ENCODE results near the gene HPF1.
"Not testable (repeated sequence)": the region's sequence is repeated elsewhere in the genome, so short reads cannot be mapped to it uniquely, and the experiment has no call there.

Gene HPF1

GRCh38 chr4:169757575-169758184, at the start of gene HPF1:
Gene HPF1 (minus strand): TSS chr4:169757944. CDS start chr4:169757877, 67 bp downstream.
- peak; percentile 94 for DNase-seq (ENCODE audit: low spot score)

DNA sequence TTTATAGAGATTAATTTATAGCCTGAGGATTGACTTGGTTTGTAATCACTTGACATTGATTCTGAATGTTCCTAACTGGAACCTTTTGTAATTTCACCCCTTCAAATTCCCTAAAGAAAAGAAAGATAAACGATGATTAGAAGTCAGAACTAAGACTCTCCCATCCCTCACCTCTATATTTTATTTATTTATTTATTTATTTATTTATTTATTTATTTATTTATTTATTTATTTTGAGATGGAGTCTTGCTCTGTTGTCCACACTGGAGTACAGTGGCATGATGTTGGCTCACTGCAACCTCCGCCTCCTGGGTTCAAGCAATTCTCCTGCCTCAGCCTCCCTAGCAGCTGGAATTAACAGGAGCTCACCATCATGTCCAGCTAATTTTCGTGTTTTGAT, 49.0 kb upstream of the HPF1 start:
- not testable (repeated sequence) for DNase-seq (ENCODE audit: low spot score)

DNA sequence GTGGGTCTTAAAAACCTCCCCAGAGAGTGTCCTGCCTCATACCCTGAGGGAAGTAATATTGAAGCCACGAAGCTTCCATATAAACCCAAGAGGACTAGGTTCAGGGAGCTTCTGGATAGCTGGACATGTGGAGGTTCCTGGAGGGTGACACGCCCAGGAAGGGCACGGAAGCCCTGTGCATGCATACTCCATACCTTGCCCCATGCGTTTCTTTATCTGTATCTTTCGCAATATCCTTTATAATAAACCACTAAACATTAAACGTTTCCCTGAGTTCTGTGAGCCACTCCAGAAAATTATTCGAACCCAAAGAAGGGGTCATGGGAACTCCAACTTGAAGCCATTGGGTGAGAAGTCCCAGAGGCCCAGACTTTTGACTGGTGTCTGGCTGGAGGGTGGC, 45.7 kb upstream of the HPF1 start:
- DNase-seq (ENCODE audit: low spot score): no peak

GRCh38 chr4:169802873-169803272, 45.1 kb upstream of the HPF1 start:
- no peak for DNase-seq (ENCODE audit: low spot score)

GRCh38 chr4:169800541-169800940, 42.8 kb upstream of the HPF1 start:
- no peak for DNase-seq (ENCODE audit: low spot score)

GRCh38 chr4:169799260-169799659, 41.5 kb upstream of the HPF1 start:
- no peak for DNase-seq (ENCODE audit: low spot score)

DNA sequence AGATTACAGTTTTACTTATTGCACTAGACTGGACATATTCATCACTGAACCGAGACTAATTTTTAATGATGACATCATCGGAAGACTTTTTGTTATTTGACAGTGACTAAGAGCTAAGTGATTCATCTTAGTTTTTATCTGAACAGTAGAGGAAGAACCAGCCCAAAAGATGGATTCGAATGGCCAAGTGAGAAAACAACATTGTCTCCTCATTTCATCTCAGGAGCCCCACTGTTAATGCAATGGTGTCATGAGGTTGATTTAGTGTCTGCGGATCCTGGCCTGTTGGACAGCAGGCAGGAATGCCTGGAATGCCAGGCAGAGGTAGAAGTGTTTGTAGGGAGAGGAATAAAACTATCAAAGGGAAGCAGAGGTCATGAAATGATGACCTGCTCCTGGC, 37.8 kb upstream of the HPF1 start:
- DNase-seq (ENCODE audit: low spot score): no peak

DNA sequence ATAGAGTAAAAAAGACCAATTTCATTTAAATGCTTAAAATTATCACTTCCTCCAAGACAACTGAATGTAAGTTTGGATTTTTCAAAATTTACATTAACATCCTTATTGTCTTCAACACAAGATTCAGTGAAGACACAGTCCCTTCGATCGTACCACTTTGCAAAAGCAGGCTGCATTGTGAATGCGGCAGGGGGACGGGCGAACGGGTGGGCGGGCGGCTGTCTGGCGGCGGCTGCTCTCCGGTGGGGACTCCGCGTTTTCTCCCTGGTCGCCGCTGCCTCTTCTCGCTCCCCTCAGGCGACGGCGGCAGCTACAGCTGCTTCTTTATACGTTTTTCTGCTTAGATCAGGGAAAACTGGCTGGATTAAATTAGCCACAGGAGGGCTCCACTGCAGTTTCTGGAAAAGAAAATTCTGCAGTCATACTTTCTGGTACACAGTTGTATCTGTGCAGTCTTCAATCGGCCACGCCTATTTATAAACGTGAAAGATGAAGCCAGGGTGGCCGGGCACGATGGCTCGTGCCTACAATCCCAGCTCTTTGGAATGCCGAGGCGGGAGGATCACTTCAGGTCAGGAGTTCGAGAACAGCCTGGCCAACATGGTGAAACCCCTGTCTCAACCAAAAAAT, 33.9 kb upstream of the HPF1 start:
- DNase-seq (ENCODE audit: low spot score): peak; percentile 74

GRCh38 chr4:169791062-169791461, 33.3 kb upstream of the HPF1 start:
- no peak for DNase-seq (ENCODE audit: low spot score)

DNA sequence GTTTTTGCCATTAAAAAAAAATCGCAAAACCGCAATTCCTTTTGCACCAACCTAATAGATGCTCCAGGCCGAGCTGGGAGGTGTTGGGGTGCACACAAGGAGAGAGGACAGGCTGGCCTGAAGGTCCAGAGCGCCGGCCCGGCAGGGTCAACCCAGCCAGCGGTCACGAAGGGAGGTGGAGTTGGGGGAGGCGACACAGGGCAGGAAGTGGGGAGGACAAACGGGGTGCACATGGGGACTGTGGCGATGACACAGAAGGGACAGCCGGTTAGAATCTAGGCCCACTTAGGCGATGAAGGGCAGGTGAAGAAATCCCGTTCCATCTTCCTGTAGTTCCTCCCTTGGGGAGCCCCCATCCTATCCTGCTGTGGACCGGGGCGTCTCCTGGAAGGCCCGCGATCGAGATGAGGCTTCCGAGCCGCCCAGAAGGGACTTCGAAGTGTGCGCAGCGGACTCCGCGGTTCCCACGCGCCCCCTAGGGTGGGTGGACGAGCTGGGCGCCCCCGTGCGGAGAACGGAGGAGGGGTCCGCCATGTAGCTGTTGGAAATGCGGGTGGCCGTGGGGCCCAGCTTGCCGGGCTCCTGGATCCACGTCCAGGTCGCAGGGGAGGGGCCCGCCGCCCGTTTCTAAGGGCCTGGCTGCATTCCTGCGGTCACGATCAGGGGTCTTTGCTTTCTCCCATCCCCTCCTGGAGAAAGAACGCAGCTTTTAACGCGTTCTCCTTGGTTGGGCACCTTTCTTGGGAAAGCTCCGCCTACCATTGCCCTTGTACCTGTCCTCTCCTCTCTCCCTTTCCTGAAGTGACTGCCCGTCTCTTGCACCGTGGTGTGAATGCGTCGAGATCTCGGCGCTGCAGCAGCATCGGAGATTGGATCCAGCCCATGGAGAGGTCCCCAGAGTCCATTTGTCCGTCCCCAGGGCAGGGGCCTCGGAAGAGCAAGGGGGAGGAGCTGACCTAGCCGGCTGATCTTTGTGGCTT, 17.0 kb upstream of the HPF1 start:
- DNase-seq (ENCODE audit: low spot score): peak; percentile 68

DNA sequence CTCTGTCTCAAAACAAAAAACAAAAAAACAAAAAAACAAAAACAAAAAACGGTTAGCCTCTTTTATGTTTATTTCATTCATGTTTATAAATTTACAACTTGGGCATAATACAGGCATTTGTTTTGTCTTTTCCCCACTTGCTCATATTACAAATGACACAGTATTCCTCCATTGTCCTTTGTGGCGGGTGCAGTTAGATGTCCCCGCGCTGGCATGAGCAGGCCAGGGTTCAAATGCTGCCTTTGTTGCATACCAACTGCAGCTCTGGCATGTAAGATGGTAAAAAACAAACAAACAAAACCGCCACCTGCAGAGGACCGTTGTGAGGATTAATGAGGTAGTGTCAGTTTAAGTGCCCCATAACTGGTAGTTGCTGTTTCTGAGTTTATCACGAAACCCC, 16.1 kb upstream of the HPF1 start:
- no peak for DNase-seq (ENCODE audit: low spot score)

GRCh38 chr4:169771556-169772080, 13.9 kb upstream of the HPF1 start:
- DNase-seq (ENCODE audit: low spot score): not testable (repeated sequence)

GRCh38 chr4:169770416-169770815, 12.7 kb upstream of the HPF1 start:
- DNase-seq (ENCODE audit: low spot score): no peak

- no peak for DNase-seq (ENCODE audit: low spot score)
Measured at GRCh38 chr4:169768385-169768784, 10.6 kb upstream of the HPF1 start.

DNA sequence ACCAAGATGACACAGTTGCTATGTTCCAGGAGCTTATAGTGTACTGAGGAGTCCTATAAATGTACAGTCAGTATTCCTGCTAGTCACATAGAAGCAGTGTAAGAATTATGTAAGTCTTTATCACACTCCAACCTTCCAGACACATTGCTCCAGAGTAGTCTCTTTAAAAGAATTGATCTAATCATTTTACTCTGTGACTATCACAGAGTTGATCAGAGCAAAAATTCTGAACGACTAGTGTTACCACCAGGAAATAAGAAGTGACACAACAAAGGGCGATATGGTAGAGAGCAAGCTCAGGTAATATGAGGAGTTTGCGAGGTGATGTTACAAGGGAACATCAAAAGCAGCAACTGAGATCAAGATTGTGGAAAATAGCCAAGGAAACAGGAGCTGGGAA, 9.0 kb upstream of the HPF1 start:
- no peak for DNase-seq (ENCODE audit: low spot score)

GRCh38 chr4:169765835-169766234, 8.1 kb upstream of the HPF1 start:
- no peak for DNase-seq (ENCODE audit: low spot score)

GRCh38 chr4:169761846-169762245, 4.1 kb upstream of the HPF1 start:
- no peak for DNase-seq (ENCODE audit: low spot score)

- DNase-seq (ENCODE audit: low spot score): no peak
Measured at GRCh38 chr4:169758401-169758962, 738 bp upstream of the HPF1 start.

DNA sequence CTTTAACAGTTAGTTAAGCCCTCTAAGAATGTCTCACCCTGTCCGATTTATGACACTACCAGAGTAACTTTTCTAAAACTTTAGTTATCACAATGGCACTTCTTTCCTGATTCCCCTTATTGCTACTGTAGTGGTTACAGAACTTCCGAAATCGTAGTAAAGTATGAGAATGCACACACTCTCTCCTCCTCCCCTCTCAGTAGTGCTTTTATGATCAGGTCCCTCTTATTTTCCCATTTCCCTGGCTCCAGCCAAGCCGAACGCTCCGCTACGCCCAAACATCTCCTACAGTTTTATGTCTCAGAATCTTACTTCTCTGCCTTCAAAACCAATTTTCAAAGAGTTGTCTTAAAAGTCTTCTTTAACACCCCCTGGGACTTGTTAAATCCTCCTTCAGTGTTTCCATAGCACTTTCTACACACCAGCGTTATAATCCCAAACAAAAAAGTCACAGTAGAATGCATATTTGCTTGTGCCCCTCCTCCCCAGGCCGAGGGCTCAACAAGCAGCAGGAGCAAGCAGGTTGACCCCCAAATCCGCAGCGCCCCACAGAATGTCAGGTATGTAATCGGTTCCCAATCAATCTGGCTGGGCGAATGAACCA, 671 bp downstream of the HPF1 start:
- DNase-seq (ENCODE audit: low spot score): no peak

DNA sequence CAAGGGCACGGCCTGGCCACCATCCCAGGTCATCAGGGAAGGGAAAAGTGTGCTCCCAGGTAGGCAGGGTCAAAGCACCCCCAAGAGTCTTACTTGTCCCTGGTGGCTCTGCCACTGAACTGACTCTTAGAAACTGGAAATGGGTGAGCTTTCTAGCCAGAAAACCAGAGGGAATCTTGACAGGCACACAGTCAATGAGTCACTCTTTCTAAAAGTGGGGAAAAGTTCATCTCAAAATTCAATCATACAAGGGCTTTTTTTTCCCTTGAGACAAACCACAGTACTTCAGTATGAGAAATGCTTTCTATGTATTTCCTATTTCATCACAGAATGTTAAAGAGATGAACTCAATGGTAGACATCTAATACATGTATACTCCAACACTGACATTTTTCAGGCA, 12.5 kb downstream of the HPF1 start:
- DNase-seq (ENCODE audit: low spot score): no peak

DNA sequence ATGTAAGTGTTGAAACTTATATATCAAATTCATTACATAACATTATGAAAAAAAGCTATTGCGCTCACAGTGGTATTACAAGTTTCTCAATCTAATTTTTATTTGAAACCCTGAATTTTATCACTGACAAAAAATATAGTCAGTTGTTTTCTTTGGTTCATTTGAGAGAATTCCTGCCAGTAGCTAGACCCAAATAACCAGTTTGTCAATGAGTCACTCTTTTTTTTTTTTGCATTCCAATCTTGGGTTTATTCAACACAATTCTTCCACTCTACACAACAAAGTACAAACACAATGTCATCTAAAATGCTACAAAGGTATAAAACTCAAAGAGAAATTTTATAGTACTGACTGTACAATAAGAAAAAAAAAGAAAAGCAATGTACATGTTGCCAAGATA, 13.1 kb downstream of the HPF1 start:
- DNase-seq (ENCODE audit: low spot score): no peak

DNA sequence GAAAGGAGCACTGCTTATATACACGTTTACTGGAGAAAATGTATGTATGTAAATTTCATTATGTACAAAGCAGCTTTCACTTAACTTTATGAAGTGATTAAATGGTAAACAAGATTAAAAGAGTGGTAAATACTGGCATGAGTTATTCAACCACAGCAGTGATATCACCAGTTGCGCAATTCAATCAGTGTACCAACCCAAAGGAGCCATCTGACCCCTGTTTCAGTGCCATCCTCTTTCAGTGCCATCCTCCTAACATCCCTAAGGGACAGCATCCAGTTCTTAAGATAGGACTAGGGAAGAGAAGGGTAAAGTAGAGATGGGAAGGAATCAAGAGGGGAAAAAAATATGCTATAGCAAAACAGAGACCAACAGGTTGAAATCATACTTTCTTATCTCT, 16.2 kb downstream of the HPF1 start:
- DNase-seq (ENCODE audit: low spot score): no peak

Measured in left forelimb (tissue), 1 donor.